ENCODE results near the gene PCDHA13.

DNA sequence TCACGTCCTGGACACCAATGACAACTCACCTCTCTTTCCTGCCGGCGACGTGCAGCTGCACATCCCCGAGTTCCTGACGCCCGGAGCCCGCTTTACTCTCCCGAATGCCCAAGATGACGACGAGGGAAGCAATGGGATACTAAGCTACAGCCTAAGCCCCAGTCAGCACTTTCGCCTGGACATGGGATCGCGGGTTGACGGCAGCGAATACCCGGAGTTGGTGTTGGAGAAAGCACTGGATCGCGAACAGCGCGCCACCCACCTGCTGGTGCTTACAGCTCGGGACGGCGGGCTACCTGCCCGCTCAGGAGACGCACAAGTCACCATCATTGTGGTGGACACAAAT lies 45.3 kb downstream of the PCDHA13 start:
- TF ChIP-seq POLR2A (IDR thresholded peaks at IDR 0.05) (no peak), EP300 (IDR thresholded peaks at IDR 0.05) (no peak), POLR2AphosphoS5 (IDR thresholded peaks at IDR 0.05) (no peak)
- TF ChIP-seq, protein P1, sequence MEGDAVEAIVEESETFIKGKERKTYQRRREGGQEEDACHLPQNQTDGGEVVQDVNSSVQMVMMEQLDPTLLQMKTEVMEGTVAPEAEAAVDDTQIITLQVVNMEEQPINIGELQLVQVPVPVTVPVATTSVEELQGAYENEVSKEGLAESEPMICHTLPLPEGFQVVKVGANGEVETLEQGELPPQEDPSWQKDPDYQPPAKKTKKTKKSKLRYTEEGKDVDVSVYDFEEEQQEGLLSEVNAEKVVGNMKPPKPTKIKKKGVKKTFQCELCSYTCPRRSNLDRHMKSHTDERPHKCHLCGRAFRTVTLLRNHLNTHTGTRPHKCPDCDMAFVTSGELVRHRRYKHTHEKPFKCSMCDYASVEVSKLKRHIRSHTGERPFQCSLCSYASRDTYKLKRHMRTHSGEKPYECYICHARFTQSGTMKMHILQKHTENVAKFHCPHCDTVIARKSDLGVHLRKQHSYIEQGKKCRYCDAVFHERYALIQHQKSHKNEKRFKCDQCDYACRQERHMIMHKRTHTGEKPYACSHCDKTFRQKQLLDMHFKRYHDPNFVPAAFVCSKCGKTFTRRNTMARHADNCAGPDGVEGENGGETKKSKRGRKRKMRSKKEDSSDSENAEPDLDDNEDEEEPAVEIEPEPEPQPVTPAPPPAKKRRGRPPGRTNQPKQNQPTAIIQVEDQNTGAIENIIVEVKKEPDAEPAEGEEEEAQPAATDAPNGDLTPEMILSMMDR (IDR thresholded peaks at IDR 0.05), result no peak

Data from suprapubic skin (tissue), 4 donors.